Measurements from ENCODE around the gene C2orf68. TPM values are rescaled to one million over a fixed set of nuclear protein-coding genes. Genes with fewer than 3 reads are reported as not detected.

C2orf68 gene
- total and polyA plus RNA-seq, 2 of the 13 experiments (the other 11 are each of a cell fraction or from before 2014, with no cell fraction given) = 47.1 to 77.4 TPM

- TF ChIP-seq, protein P1, sequence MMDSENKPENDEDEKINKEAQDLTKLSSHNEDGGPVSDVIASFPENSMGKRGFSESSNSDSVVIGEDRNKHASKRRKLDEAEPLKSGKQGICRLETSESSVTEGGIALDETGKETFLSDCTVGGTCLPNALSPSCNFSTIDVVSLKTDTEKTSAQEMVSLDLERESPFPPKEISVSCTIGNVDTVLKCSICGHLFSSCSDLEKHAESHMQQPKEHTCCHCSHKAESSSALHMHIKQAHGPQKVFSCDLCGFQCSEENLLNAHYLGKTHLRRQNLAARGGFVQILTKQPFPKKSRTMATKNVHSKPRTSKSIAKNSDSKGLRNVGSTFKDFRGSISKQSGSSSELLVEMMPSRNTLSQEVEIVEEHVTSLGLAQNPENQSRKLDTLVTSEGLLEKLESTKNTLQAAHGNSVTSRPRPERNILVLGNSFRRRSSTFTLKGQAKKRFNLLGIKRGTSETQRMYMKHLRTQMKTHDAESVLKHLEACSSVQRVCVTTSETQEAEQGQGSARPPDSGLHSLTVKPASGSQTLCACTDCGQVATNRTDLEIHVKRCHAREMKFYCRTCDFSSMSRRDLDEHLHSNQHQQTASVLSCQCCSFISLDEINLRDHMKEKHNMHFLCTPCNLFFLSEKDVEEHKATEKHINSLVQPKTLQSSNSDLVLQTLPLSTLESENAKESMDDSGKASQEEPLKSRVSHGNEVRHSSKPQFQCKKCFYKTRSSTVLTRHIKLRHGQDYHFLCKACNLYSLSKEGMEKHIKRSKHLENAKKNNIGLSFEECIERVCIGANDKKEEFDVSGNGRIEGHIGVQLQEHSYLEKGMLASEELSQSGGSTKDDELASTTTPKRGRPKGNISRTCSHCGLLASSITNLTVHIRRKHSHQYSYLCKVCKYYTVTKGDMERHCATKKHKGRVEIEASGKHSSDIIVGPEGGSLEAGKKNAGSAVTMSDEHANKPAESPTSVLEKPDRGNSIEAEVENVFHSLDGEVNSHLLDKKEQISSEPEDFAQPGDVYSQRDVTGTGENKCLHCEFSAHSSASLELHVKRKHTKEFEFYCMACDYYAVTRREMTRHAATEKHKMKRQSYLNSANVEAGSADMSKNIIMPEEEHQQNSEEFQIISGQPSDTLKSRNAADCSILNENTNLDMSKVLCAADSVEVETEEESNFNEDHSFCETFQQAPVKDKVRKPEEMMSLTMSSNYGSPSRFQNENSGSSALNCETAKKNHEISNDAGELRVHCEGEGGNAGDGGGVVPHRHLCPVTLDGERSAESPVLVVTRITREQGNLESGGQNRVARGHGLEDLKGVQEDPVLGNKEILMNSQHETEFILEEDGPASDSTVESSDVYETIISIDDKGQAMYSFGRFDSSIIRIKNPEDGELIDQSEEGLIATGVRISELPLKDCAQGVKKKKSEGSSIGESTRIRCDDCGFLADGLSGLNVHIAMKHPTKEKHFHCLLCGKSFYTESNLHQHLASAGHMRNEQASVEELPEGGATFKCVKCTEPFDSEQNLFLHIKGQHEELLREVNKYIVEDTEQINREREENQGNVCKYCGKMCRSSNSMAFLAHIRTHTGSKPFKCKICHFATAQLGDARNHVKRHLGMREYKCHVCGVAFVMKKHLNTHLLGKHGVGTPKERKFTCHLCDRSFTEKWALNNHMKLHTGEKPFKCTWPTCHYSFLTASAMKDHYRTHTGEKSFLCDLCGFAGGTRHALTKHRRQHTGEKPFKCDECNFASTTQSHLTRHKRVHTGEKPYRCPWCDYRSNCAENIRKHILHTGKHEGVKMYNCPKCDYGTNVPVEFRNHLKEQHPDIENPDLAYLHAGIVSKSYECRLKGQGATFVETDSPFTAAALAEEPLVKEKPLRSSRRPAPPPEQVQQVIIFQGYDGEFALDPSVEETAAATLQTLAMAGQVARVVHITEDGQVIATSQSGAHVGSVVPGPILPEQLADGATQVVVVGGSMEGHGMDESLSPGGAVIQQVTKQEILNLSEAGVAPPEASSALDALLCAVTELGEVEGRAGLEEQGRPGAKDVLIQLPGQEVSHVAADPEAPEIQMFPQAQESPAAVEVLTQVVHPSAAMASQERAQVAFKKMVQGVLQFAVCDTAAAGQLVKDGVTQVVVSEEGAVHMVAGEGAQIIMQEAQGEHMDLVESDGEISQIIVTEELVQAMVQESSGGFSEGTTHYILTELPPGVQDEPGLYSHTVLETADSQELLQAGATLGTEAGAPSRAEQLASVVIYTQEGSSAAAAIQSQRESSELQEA (CRISPR knock-in tag; IDR thresholded peaks at IDR 0.05; ENCODE audit: not compliant biosample characterization) = no peak
- TF ChIP-seq ZBTB7B (CRISPR knock-in tag; IDR thresholded peaks at IDR 0.05) (no peak), POLR2A (IDR thresholded peaks at IDR 0.05; ENCODE audit: insufficient read depth in 1 of 2, low read depth in 2 of 2, low read length in 2 of 2) (peak; percentile 16 to 52; a peak in 3 of 4 replicates), GLMP (CRISPR knock-in tag; IDR thresholded peaks at IDR 0.05; ENCODE audit: borderline replicate concordance) (no peak), MED1 (CRISPR knock-in tag; IDR thresholded peaks at IDR 0.05) (peak; percentile 28; the same call in 1 of the 2 replicates), HNRNPLL (IDR thresholded peaks at IDR 0.05; ENCODE audit: low read depth, low read length, poor library complexity, severe bottlenecking) (no peak), NRL (CRISPR knock-in tag; IDR thresholded peaks at IDR 0.05; ENCODE audit: borderline replicate concordance) (no peak), ZNF607 (CRISPR knock-in tag; IDR thresholded peaks at IDR 0.05; ENCODE audit: borderline replicate concordance) (peak; percentile 86; the same call in 1 of the 2 replicates), ZNF484 (CRISPR knock-in tag; IDR thresholded peaks at IDR 0.05; ENCODE audit: borderline replicate concordance, low read depth) (no peak), ZNF644 (CRISPR knock-in tag; IDR thresholded peaks at IDR 0.05; ENCODE audit: low read depth) (0 out of 2 replicates have a peak, but pooled peaks have one; percentile 49), ZNF501 (CRISPR knock-in tag; IDR thresholded peaks at IDR 0.05) (peak; percentile 9; the same call in 1 of the 2 replicates), ZBTB38 (CRISPR knock-in tag; IDR thresholded peaks at IDR 0.05) (peak; percentile 49; the same call in 1 of the 2 replicates), ZNF879 (CRISPR knock-in tag; IDR thresholded peaks at IDR 0.05) (no peak), ZNF44 (CRISPR knock-in tag; IDR thresholded peaks at IDR 0.05) (peak; percentile 47; the same call in 1 of the 2 replicates), ZNF773 (CRISPR knock-in tag; IDR thresholded peaks at IDR 0.05; ENCODE audit: borderline replicate concordance) (no peak)
- TF ChIP-seq, protein P2, sequence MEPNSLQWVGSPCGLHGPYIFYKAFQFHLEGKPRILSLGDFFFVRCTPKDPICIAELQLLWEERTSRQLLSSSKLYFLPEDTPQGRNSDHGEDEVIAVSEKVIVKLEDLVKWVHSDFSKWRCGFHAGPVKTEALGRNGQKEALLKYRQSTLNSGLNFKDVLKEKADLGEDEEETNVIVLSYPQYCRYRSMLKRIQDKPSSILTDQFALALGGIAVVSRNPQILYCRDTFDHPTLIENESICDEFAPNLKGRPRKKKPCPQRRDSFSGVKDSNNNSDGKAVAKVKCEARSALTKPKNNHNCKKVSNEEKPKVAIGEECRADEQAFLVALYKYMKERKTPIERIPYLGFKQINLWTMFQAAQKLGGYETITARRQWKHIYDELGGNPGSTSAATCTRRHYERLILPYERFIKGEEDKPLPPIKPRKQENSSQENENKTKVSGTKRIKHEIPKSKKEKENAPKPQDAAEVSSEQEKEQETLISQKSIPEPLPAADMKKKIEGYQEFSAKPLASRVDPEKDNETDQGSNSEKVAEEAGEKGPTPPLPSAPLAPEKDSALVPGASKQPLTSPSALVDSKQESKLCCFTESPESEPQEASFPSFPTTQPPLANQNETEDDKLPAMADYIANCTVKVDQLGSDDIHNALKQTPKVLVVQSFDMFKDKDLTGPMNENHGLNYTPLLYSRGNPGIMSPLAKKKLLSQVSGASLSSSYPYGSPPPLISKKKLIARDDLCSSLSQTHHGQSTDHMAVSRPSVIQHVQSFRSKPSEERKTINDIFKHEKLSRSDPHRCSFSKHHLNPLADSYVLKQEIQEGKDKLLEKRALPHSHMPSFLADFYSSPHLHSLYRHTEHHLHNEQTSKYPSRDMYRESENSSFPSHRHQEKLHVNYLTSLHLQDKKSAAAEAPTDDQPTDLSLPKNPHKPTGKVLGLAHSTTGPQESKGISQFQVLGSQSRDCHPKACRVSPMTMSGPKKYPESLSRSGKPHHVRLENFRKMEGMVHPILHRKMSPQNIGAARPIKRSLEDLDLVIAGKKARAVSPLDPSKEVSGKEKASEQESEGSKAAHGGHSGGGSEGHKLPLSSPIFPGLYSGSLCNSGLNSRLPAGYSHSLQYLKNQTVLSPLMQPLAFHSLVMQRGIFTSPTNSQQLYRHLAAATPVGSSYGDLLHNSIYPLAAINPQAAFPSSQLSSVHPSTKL (CRISPR knock-in tag; IDR thresholded peaks at IDR 0.05) = peak; percentile 22; the same call in 1 of the 2 replicates
Observed at GRCh38 chr2:85583667-85584353, 28.1 kb downstream of the C2orf68 start (continued).
